GM12801 (cell line): ENCODE data around the gene CDK16.

Source experiments
- CTCF ChIP-seq: IDR thresholded peaks from one replicate; pipeline ENCODE4 v1.5.1; 2011; ENCODE audit warnings: control low read depth; ENCODE audit not compliant: insufficient read length; ENCODE audit errors: extremely low read depth

Gene CDK16

GRCh38 chrX:47247999-47248320, 29.5 kb downstream of the CDK16 start:
- TF ChIP-seq CTCF = no peak

- TF ChIP-seq CTCF = no peak
Observed at GRCh38 chrX:47248576-47248975, 30.1 kb downstream of the CDK16 start.

- TF ChIP-seq CTCF = no peak
Observed at GRCh38 chrX:47250017-47250347, 31.5 kb downstream of the CDK16 start.

GRCh38 chrX:47264483-47265173, 46.1 kb downstream of the CDK16 start:
- TF ChIP-seq CTCF = no peak

- TF ChIP-seq CTCF = no peak
Observed at GRCh38 chrX:47266643-47267042, 48.2 kb downstream of the CDK16 start.

GRCh38 chrX:47272013-47272408, 53.5 kb downstream of the CDK16 start:
- TF ChIP-seq CTCF = no peak

- no peak for TF ChIP-seq CTCF
Observed at GRCh38 chrX:47273011-47273730, 54.7 kb downstream of the CDK16 start.
